Neural cell (in vitro differentiated cells): ENCODE data around the gene RAB21.
A peak's percentile ranks its signal among the peaks of the same experiment; 100 is the strongest.

ENCODE experiments used
- CTCF ChIP-seq: fragments of 450-650 bp; IDR thresholded peaks from 2 replicates; pipeline ENCODE4 v1.5.1; 2014; ENCODE audit warnings: antibody characterized with exemption, mild to moderate bottlenecking, moderate library complexity; ENCODE audit not compliant: poor library complexity, severe bottlenecking
- EP300 ChIP-seq: fragments of 450-650 bp; conservative IDR thresholded peaks from 2 replicates; pipeline ENCODE4 v1.6.1; 2014; ENCODE audit warnings: antibody characterized with exemption, mild to moderate bottlenecking, moderate library complexity; ENCODE audit not compliant: poor library complexity, severe bottlenecking
- EZH2 ChIP-seq: fragments of 200-600, 300-800 bp; shearing (Covaris generic), sonication (generic); IDR thresholded peaks from 2 replicates; pipeline ENCODE4 v1.6.1; 2014; ENCODE audit warnings: antibody characterized with exemption, low read length, borderline replicate concordance, mild to moderate bottlenecking; ENCODE audit not compliant: insufficient read depth, poor library complexity, severe bottlenecking
- REST ChIP-seq: IDR thresholded peaks from 2 replicates; pipeline ENCODE4 v1.6.1; 2012; ENCODE audit warnings: borderline replicate concordance
- TAF1 ChIP-seq: IDR thresholded peaks from 2 replicates; pipeline ENCODE4 v1.6.1; 2012; ENCODE audit warnings: low read depth

- TF ChIP-seq EZH2 (no peak), REST (no peak), CTCF (peak; percentile 56), EP300 (no peak), TAF1 (no peak)
These were observed 91.8 kb downstream of the RAB21 start for GRCh38 chr12:71846322-71846940.
